ENCODE results near the gene PCDHA9.
"Not testable (repeated sequence)": the region's sequence is repeated elsewhere in the genome, so short reads cannot be mapped to it uniquely, and the experiment has no call there.

The PCDHA9 gene

GRCh38 chr5:140834439-140835008 lies 13.7 kb upstream of the PCDHA9 start:
- not testable (repeated sequence) for DNase-seq

DNA sequence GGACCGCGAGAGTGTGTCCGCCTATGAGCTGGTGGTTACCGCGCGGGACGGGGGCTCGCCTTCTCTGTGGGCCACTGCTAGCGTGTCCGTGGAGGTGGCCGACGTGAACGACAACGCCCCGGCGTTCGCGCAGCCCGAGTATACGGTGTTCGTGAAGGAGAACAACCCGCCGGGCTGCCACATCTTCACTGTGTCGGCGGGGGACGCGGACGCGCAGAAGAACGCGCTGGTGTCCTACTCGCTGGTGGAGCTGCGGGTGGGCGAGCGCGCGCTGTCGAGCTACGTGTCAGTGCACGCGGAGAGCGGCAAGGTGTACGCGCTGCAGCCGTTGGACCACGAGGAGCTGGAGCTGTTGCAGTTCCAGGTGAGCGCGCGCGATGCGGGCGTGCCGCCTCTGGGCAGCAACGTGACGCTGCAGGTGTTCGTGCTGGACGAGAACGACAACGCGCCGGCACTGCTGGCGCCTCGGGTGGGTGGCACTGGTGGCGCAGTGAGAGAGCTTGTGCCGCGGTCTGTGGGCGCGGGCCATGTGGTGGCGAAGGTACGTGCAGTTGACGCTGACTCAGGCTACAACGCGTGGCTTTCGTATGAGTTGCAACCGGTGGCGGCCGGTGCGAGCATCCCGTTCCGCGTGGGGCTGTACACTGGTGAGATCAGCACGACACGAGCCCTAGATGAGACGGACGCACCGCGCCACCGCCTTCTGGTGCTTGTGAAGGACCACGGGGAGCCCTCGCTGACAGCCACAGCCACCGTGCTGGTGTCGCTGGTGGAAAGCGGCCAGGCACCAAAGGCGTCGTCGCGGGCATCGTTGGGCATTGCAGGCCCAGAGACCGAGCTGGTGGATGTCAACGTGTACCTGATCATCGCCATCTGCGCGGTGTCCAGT lies 12.3 kb upstream of the PCDHA9 start:
- DNase-seq, result no peak

DNA sequence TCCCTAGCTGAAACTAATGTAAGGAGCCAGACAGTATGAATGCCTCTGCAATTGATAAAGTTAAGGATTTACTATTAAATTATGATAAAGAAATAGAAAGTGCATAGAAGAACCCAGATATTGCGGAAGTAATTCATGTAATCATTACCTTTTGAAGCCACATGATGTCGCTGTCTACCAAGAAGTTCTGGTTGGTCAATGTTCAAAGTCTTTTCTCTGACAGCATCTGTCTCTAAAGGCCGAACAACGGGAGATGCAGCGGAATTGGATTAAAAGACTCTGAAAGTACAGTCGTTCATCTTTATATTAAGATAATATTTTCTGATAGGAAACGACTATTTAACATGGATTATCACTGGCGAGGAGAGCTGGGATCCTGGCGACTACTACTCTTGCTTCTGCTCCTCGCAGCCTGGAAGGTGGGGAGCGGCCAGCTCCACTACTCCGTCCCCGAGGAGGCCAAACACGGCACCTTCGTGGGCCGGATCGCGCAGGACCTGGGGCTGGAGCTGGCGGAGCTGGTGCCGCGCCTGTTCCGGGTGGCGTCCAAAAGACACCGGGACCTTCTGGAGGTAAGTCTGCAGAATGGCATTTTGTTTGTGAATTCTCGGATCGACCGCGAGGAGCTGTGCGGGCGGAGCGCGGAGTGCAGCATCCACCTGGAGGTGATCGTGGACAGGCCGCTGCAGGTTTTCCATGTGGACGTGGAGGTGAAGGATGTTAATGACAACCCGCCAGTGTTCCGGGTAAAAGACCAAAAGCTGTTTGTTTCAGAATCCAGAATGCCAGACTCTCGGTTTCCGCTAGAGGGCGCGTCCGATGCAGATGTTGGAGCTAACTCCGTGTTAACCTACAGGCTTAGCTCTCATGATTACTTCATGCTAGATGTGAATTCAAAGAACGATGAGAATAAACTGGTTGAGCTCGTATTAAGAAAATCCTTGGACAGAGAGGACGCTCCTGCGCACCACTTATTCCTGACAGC lies 6.9 kb upstream of the PCDHA9 start, which contains the start of gene PCDHA8:
Gene PCDHA8, plus strand, starts transcription at position 210 of the 985 bp plus-strand sequence. Its CDS starts 135 bp downstream, at position 345.
- DNase-seq, result no peak

- DNase-seq, result no peak
These were observed 5.1 kb upstream of the PCDHA9 start for GRCh38 chr5:140842798-140843733.

DNA sequence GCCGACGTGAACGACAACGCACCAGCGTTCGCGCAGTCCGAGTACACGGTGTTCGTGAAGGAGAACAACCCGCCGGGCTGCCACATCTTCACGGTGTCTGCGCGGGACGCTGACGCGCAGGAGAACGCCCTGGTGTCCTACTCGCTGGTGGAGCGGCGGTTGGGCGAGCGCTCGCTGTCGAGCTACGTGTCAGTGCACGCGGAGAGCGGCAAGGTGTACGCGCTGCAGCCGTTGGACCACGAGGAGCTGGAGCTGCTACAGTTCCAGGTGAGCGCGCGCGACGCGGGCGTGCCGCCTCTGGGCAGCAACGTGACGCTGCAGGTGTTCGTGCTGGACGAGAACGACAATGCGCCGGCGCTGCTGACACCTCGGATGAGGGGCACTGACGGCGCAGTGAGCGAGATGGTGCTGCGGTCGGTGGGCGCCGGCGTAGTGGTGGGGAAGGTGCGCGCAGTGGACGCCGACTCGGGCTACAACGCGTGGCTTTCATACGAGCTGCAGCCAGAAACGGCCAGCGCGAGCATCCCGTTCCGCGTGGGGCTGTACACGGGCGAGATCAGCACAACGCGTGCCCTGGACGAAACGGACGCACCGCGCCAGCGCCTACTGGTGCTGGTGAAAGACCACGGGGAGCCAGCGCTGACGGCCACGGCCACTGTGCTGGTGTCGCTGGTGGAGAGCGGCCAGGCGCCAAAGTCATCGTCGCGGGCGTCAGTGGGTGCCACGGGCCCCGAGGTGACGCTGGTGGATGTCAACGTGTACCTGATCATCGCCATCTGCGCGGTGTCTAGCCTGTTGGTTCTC lies 1.9 kb downstream of the PCDHA9 start:
- not testable (repeated sequence) for DNase-seq

GRCh38 chr5:140855772-140856674 lies 7.8 kb downstream of the PCDHA9 start, which contains the start of gene PCDHA10:
Gene PCDHA10 (plus strand): TSS chr5:140855897. CDS start chr5:140856049, 152 bp downstream.
- DNase-seq, result no peak

DNA sequence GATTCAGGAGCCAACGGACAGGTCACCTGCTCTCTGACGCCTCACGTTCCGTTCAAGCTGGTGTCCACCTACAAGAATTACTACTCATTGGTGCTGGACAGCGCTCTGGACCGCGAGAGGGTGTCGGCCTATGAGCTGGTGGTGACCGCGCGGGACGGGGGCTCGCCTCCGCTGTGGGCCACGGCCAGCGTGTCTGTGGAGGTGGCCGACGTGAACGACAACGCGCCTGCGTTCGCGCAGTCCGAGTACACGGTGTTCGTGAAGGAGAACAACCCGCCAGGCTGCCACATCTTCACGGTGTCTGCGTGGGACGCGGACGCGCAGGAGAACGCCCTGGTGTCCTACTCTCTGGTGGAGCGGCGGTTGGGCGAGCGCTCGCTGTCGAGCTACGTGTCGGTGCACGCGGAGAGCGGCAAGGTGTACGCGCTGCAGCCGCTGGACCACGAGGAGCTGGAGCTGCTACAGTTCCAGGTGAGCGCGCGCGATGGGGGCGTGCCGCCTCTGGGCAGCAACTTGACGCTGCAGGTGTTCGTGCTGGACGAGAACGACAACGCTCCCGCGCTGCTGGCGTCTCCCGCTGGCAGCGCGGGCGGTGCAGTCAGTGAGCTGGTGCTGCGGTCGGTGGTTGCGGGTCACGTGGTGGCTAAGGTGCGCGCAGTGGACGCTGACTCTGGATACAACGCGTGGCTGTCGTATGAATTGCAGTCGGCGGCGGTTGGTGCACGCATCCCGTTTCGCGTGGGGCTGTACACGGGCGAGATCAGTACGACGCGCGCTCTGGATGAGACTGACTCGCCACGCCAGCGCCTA lies 9.2 kb downstream of the PCDHA9 start:
- DNase-seq, result no peak

- no peak for DNase-seq
These were observed 9.7 kb downstream of the PCDHA9 start for GRCh38 chr5:140857987-140858240.

GRCh38 chr5:140862441-140863295 lies 14.5 kb downstream of the PCDHA9 start:
- DNase-seq, result no peak

DNA sequence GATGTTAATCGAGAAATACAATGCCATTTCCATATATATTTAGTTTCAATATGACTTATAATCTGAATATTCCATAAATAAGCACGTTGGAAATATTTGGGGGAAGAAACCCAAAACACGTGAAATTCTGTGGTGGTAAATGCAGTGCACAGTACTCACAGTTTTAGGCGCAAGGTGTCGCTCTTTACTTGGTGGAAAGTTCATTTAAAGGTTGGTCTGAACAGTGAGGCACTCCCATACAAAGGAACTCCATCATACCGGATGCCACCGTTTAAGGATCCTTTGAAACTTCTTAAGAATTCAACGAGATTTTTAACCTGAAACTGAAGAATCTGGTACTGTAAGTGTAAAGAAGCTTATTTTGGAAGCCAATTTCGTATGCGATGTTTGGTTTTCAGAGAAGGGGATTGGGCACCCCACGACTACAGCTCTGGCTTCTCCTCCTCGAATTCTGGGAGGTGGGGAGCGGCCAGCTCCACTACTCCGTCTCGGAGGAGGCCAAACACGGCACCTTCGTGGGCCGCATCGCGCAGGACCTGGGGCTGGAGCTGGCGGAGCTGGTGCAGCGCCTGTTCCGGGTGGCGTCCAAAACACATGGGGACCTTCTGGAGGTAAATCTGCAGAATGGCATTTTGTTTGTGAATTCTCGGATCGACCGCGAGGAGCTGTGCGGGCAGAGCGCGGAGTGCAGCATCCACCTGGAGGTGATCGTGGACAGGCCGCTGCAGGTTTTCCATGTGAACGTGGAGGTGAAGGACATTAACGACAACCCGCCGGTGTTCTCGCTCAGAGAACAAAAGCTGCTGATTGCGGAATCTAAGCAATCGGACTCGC lies 20.8 kb downstream of the PCDHA9 start, which contains the start of gene PCDHA11:
Gene PCDHA11, plus strand, starts transcription at position 237 of the 834 bp plus-strand sequence. Its CDS starts 147 bp downstream, at position 384.
- DNase-seq, result no peak

GRCh38 chr5:140869555-140869886 lies 21.3 kb downstream of the PCDHA9 start:
- DNase-seq, result no peak

DNA sequence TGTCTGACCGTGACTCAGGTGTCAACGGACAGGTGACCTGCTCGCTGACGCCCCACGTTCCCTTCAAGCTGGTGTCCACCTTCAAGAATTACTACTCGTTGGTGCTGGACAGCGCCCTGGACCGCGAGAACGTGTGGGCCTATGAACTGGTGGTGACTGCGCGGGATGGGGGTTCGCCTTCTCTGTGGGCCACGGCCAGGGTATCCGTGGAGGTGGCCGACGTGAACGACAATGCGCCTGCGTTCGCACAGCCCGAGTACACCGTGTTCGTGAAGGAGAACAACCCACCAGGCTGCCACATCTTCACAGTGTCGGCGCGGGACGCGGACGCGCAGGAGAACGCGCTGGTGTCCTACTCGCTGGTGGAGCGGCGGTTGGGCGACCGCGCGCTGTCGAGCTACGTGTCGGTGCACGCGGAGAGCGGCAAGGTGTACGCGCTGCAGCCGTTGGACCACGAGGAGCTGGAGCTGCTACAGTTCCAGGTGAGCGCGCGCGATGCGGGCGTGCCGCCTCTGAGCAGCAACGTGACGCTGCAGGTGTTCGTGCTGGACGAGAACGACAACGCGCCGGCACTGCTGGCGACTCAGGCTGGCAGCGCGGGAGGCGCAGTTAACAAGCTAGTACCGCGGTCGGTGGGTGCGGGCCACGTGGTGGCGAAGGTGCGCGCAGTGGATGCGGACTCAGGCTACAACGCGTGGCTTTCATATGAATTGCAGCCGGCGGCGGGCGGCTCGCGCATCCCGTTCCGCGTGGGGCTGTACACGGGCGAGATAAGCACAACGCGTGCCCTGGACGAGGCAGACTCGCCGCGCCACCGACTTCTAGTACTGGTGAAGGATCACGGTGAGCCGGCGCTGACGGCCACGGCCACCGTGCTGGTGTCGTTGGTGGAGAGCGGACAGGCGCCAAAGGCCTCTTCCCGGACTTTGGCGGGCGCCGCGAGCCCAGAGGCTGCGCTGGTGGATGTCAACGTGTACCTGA lies 22.3 kb downstream of the PCDHA9 start:
- no peak for DNase-seq

DNA sequence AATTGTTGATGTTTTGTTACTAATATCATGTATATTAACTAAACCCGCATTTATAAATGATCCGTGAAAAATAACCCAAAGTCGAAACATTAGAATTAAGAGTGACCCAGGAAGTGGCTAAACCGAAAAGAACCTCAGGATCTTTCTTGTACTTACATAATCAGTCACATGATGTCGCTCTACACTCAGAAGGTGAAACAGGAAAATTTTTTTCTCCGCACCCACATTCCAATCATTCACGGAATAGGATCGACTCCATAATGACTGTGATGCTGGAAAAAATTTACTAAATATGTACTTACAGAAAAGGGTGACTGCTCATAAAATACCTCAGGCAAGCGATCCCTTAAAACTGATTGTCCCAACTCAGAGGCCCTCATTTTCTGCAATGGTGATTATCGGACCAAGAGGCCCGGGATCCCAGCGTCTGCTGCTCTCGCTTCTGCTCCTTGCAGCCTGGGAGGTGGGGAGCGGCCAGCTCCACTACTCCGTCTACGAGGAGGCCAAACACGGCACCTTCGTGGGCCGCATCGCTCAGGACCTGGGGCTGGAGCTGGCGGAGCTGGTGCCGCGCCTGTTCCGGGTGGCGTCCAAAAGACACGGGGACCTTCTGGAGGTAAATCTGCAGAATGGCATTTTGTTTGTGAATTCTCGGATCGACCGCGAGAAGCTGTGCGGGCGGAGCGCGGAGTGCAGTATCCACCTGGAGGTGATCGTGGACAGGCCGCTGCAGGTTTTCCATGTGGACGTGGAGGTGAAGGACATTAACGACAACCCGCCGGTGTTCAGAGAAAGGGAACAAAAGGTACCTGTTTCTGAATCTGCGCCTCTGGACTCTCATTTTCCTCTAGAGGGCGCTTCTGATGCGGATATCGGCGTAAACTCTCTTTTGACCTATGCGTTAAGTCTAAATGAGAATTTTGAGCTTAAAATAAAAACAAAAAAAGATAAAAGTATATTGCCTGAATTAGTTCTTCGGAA lies 27.2 kb downstream of the PCDHA9 start, which contains the start of gene PCDHA12:
Gene PCDHA12, plus strand, starts transcription at position 224 of the 981 bp plus-strand sequence. Its CDS starts 165 bp downstream, at position 389.
- no peak for DNase-seq

GRCh38 chr5:140876541-140877261 lies 28.5 kb downstream of the PCDHA9 start:
- DNase-seq, result not testable (repeated sequence)
